SK-N-SH (cell line): ENCODE results near the gene PAXX. TPM values are rescaled to one million over a fixed set of nuclear protein-coding genes. Genes with fewer than 3 reads are reported as not detected.

Source experiments
- CTCF ChIA-PET: fragments of 300-600, 350-600 bp; formaldehyde crosslinking; extraction: SDS; loops from one replicate; lab custom pipeline; 2021; lab: Yijun Ruan, JAX
- POLR2A ChIA-PET: fragments of 350-600 bp; sonication (Branson Sonifier 250); formaldehyde crosslinking; extraction: SDS; loops from one replicate; lab custom pipeline; 2020; ENCODE audit warnings: antibody characterized with exemption, inconsistent platforms; lab: Yijun Ruan, JAX
- DNase-seq: peaks from one replicate; pipeline ENCODE4 v3.0.0; 2012
- H2AFZ ChIP-seq: fragments of 200-600 bp; sonication (generic); 2 replicates; pipeline ENCODE4 v1.8.1; 2016; ENCODE audit warnings: antibody characterized with exemption, mild to moderate bottlenecking, low read depth
- H3F3A ChIP-seq: fragments of 200-600 bp; sonication (generic); replicated peaks from 2 replicates; pipeline ENCODE3; 2016; ENCODE audit warnings: antibody characterized with exemption, mild to moderate bottlenecking; ENCODE audit not compliant: insufficient read depth
- H3K27ac ChIP-seq, 2 experiments: fragments of 200-500 bp in 1 of 2; fragments of 200-600 bp in 1 of 2; sonication (Bioruptor generic) in 1 of 2; sonication (generic), shearing (Covaris generic) in 1 of 2; 2 replicates each; pipeline versions ENCODE4 v1.5.1 to v1.6.1; 2014 to 2016; ENCODE audit warnings: low read depth in 2 of 2, inconsistent platforms in 1 of 2, low read length in 1 of 2, mild to moderate bottlenecking in 1 of 2, mixed read lengths in 1 of 2
- H3K27me3 ChIP-seq: fragments of 200-600 bp; sonication (generic), shearing (Covaris generic); 2 replicates; pipeline ENCODE4 v1.6.1; 2016; ENCODE audit warnings: mixed run types; ENCODE audit not compliant: insufficient read depth
- H3K36me3 ChIP-seq, 2 experiments: fragments of 200-500 bp in 1 of 2; fragments of 200-600 bp in 1 of 2; sonication (Bioruptor generic) in 1 of 2; sonication (generic) in 1 of 2; replicated peaks in 1 of 2; 2 replicates each; pipeline versions ENCODE3 to v1.5.1; 2014 to 2016; ENCODE audit warnings: low read length in 1 of 2, mild to moderate bottlenecking in 1 of 2; ENCODE audit not compliant: insufficient read depth in 2 of 2, control insufficient read depth in 1 of 2
- H3K4me1 ChIP-seq, 2 experiments: fragments of 200-500 bp in 1 of 2; fragments of 200-600 bp in 1 of 2; sonication (Bioruptor generic) in 1 of 2; sonication (generic), shearing (Covaris generic) in 1 of 2; 2 replicates each; pipeline versions ENCODE4 v1.5.1 to v1.6.1; 2014 to 2016; ENCODE audit warnings: low read depth in 1 of 2, low read length in 1 of 2, mixed run types in 1 of 2; ENCODE audit not compliant: insufficient read depth in 2 of 2, control insufficient read depth in 1 of 2
- H3K4me2 ChIP-seq: fragments of 200-600 bp; sonication (generic), shearing (Covaris generic); 2 replicates; pipeline ENCODE4 v1.6.1; 2017; ENCODE audit warnings: mixed run types
- H3K4me3 ChIP-seq, 2 experiments: fragments of 200-500 bp in 1 of 2; fragments of 200-600 bp in 1 of 2; sonication (Bioruptor generic) in 1 of 2; sonication (generic), shearing (Covaris generic) in 1 of 2; 2 replicates each; pipeline versions ENCODE4 v1.5.1 to v1.8.1; 2014 to 2016; ENCODE audit warnings: low read depth in 2 of 2, inconsistent platforms in 1 of 2, low read length in 1 of 2, mild to moderate bottlenecking in 1 of 2, mixed read lengths in 1 of 2, moderate library complexity in 1 of 2
- H3K79me2 ChIP-seq: fragments of 200-600 bp; sonication (generic); 2 replicates; pipeline ENCODE4 v1.8.1; 2017; ENCODE audit warnings: mild to moderate bottlenecking; ENCODE audit not compliant: insufficient read depth
- H3K9ac ChIP-seq: fragments of 200-600 bp; sonication (generic); 2 replicates; pipeline ENCODE4 v1.6.1; 2017; ENCODE audit warnings: mixed run types
- H3K9me2 ChIP-seq: fragments of 200-600 bp; sonication (generic); 2 replicates; pipeline ENCODE4 v1.6.1; 2017; ENCODE audit warnings: mixed run types
- H3K9me3 ChIP-seq: fragments of 200-600 bp; sonication (generic); 2 replicates; pipeline ENCODE4 v1.6.1; 2017; ENCODE audit warnings: mixed run types, mild to moderate bottlenecking, moderate library complexity
- H4K20me1 ChIP-seq: fragments of 200-600 bp; sonication (generic); 2 replicates; pipeline ENCODE4 v1.6.1; 2017; ENCODE audit warnings: mild to moderate bottlenecking, mixed run types; ENCODE audit not compliant: insufficient read depth
- EZH2phosphoT487 ChIP-seq: fragments of 200-600 bp; sonication (generic); IDR thresholded peaks from 2 replicates; pipeline ENCODE4 v1.6.1; 2017; ENCODE audit warnings: low read depth, mixed run types, mild to moderate bottlenecking, antibody characterized with exemption, moderate library complexity, borderline replicate concordance
- FOSL2 ChIP-seq: IDR thresholded peaks from 2 replicates; pipeline ENCODE4 v1.4.0; 2012; ENCODE audit warnings: low read depth, mild to moderate bottlenecking, moderate library complexity, borderline replicate concordance
- FOXM1 ChIP-seq: IDR thresholded peaks from 2 replicates; pipeline ENCODE4 v1.4.0; 2012; ENCODE audit warnings: low read depth, mild to moderate bottlenecking
- GABPA ChIP-seq: IDR thresholded peaks from 2 replicates; pipeline ENCODE4 v1.4.0; 2012; ENCODE audit warnings: low read depth, mild to moderate bottlenecking
- JUND ChIP-seq: IDR thresholded peaks from 2 replicates; pipeline ENCODE4 v1.4.0; 2012
- MXI1 ChIP-seq: IDR thresholded peaks from 2 replicates; pipeline ENCODE4 v1.6.1; 2012; ENCODE audit warnings: mild to moderate bottlenecking, low read depth, low read length, improper control_type of control experiment
- POLR2AphosphoS5 ChIP-seq: IDR thresholded peaks from 2 replicates; pipeline ENCODE4 v1.6.1; 2012; ENCODE audit warnings: low read depth, low read length
- RCOR1 ChIP-seq: fragments of 150-350 bp; IDR thresholded peaks from 2 replicates; pipeline ENCODE4 v1.6.1; 2017; ENCODE audit warnings: antibody characterized with exemption, low read length
- SMC3 ChIP-seq: IDR thresholded peaks from 2 replicates; pipeline ENCODE4 v1.6.1; 2012; ENCODE audit warnings: low read depth, low read length, improper control_type of control experiment
- TCF12 ChIP-seq: IDR thresholded peaks from 2 replicates; pipeline ENCODE4 v1.4.0; 2012
- YY1 ChIP-seq: IDR thresholded peaks from 2 replicates; pipeline ENCODE4 v1.4.0; 2012; ENCODE audit warnings: low read depth, mild to moderate bottlenecking
- WGBS: methylation state at CpG from one replicate; pipeline ENCODE4 v1.1.6; 2017; ENCODE audit warnings: low lambda C conversion rate; 5-methylcytosine and 5-hydroxymethylcytosine counted together
- polyA plus RNA-seq, 3 experiments: library from polyadenylated mRNA; depleted of rRNA; stranded (reverse); fragments of >200 nt; gene quantifications; 2 replicates each; pipeline ENCODE4 v1.2.3, GENCODE V29; 2012
- TF ChIP-seq, protein P1 (sequence below): IDR thresholded peaks from 2 replicates; pipeline ENCODE4 v1.4.0; 2012; ENCODE audit warnings: low read depth
- TF ChIP-seq, protein P2 (sequence below): IDR thresholded peaks from 2 replicates; pipeline ENCODE4; 2012
- TF ChIP-seq, protein P3 (sequence below): IDR thresholded peaks from 2 replicates; pipeline ENCODE4 v1.4.0; 2012; ENCODE audit warnings: low read depth, borderline replicate concordance
- TF ChIP-seq, protein P4 (sequence below): fragments of 150-350 bp; IDR thresholded peaks from 2 replicates; pipeline ENCODE4 v1.6.1; 2016; ENCODE audit warnings: mild to moderate bottlenecking, low read depth, low read length

The PAXX gene
- polyA plus RNA-seq, 1 of the 3 experiments (the other 2 are of a cell fraction) = 52.9 TPM

DNA sequence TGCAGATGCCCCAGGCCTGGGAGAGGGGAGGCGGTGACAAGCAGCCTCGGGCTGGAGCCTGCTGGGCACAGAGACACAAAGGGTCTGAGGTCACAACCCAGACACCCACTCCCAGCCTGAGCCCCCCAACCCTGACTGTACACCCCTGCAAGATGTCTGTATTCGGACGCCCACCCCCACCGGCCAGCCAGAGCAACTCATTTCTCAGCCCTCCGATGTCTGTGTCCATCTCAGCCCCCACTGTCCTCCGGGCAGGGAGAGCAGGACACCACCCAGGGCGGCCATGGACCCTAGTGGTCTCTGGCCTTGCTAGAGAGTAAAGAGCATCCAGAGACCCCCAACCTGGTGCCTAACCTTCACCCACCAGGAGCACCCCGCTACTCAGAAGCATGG lies 36.3 kb upstream of the PAXX start (continued):
- TF ChIP-seq, protein P1, sequence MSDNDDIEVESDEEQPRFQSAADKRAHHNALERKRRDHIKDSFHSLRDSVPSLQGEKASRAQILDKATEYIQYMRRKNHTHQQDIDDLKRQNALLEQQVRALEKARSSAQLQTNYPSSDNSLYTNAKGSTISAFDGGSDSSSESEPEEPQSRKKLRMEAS = no peak

DNA sequence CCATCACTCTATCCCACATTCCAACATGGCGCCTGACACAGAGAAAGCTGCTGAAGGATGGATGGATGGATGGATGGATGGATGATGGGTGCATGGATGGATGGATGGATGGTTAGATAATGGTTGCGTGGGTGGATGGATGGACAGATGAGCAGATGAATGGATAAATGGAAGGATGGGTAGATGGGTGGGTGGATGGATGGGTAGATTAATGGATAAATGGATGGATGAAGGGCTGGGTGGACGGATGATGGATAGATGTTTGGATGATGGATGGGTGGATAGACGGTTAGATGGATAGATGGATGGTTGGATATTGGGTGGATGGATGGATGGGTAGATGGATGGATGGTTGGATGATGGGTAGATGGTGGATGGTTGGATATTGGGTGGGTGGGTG lies 35.6 kb upstream of the PAXX start:
- 66% methylated on average over 4 of the region's 4 CpGs for WGBS
- H2AFZ ChIP-seq = no peak overlapping the region
- H3K9me2 ChIP-seq = no peaks in the 10 kb centered on the region
- H3K4me2 ChIP-seq = no peak overlapping the region
- POLR2A ChIA-PET = no interaction called here
- H3K9me3 ChIP-seq = no peaks in the 10 kb centered on the region
- peaks cover 0 to 17% of the 10 kb centered on the region in 2 experiments; a peak in 1 of 4 replicates for H3K4me1 ChIP-seq
- H3K27me3 ChIP-seq = no peaks in the 10 kb centered on the region
- H3F3A ChIP-seq = no peaks in the 10 kb centered on the region
- H3K27ac ChIP-seq = no peak overlapping the region
- H4K20me1 ChIP-seq = no peaks in the 10 kb centered on the region
- H3K4me3 ChIP-seq = no peak overlapping the region
- no peaks in the 10 kb centered on the region for H3K79me2 ChIP-seq
- no peaks in the 10 kb centered on the region for H3K36me3 ChIP-seq
- TF ChIP-seq FOXM1 (no peak), GABPA (no peak), SMC3 (no peak), TCF12 (no peak), EZH2phosphoT487 (no peak), JUND (no peak), YY1 (no peak), FOSL2 (no peak), RCOR1 (no peak), MXI1 (no peak), POLR2AphosphoS5 (no peak)
- TF ChIP-seq, protein P2, sequence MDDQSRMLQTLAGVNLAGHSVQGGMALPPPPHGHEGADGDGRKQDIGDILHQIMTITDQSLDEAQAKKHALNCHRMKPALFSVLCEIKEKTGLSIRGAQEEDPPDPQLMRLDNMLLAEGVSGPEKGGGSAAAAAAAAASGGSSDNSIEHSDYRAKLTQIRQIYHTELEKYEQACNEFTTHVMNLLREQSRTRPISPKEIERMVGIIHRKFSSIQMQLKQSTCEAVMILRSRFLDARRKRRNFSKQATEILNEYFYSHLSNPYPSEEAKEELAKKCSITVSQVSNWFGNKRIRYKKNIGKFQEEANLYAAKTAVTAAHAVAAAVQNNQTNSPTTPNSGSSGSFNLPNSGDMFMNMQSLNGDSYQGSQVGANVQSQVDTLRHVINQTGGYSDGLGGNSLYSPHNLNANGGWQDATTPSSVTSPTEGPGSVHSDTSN = no peak
- TF ChIP-seq, protein P3, sequence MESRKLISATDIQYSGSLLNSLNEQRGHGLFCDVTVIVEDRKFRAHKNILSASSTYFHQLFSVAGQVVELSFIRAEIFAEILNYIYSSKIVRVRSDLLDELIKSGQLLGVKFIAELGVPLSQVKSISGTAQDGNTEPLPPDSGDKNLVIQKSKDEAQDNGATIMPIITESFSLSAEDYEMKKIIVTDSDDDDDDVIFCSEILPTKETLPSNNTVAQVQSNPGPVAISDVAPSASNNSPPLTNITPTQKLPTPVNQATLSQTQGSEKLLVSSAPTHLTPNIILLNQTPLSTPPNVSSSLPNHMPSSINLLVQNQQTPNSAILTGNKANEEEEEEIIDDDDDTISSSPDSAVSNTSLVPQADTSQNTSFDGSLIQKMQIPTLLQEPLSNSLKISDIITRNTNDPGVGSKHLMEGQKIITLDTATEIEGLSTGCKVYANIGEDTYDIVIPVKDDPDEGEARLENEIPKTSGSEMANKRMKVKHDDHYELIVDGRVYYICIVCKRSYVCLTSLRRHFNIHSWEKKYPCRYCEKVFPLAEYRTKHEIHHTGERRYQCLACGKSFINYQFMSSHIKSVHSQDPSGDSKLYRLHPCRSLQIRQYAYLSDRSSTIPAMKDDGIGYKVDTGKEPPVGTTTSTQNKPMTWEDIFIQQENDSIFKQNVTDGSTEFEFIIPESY = no peak
- TF ChIP-seq, protein P1 = no peak
- TF ChIP-seq, protein P4, sequence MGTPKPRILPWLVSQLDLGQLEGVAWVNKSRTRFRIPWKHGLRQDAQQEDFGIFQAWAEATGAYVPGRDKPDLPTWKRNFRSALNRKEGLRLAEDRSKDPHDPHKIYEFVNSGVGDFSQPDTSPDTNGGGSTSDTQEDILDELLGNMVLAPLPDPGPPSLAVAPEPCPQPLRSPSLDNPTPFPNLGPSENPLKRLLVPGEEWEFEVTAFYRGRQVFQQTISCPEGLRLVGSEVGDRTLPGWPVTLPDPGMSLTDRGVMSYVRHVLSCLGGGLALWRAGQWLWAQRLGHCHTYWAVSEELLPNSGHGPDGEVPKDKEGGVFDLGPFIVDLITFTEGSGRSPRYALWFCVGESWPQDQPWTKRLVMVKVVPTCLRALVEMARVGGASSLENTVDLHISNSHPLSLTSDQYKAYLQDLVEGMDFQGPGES = no peak
- H3K9ac ChIP-seq = no peak overlapping the region
- CTCF ChIA-PET = no interaction called here
- no peak for DNase-seq
